ENCODE results near the gene ALOX5. TPM values are rescaled to one million over a fixed set of nuclear protein-coding genes. Genes with fewer than 3 reads are reported as not detected.

Gene ALOX5
- total RNA-seq, 1 experiment from 2014 or later: 3.4 TPM

GRCh38 chr10:45427970-45428366, 54.0 kb downstream of the ALOX5 start (continued):
- TF ChIP-seq KAT7 (CRISPR knock-in tag; IDR thresholded peaks at IDR 0.05; ENCODE audit: borderline replicate concordance): no peak

- ATAC-seq (no peak), DNase-seq (ENCODE audit: low spot score) (no peak)
- Mint-ChIP-seq H3K36me3 (no peaks in the 10 kb centered on the region), H3K27ac (no peak overlapping the region), H3K4me3 (no peak overlapping the region), H3K27me3 (ENCODE audit: low read depth) (no peaks in the 10 kb centered on the region), H3K9me3 (no peaks in the 10 kb centered on the region), H3K4me1 (peaks cover 24% of the 10 kb centered on the region)
- ChIA-PET CTCF (no interaction called here), POLR2A (no interaction called here)
- TF ChIP-seq NFYB (CRISPR knock-in tag; conservative IDR thresholded peaks at IDR 0.05; ENCODE audit: low read depth) (no peak), SMAD3 (CRISPR knock-in tag; IDR thresholded peaks at IDR 0.05; ENCODE audit: borderline replicate concordance) (no peak), ATF6 (CRISPR knock-in tag; IDR thresholded peaks at IDR 0.05) (no peak), ZNF416 (CRISPR knock-in tag; IDR thresholded peaks at IDR 0.05) (no peak), KAT7 (CRISPR knock-in tag; IDR thresholded peaks at IDR 0.05; ENCODE audit: borderline replicate concordance) (no peak), CTCF (IDR thresholded peaks at IDR 0.05) (no peak), RORB (CRISPR knock-in tag; IDR thresholded peaks at IDR 0.05) (no peak)
- TF ChIP-seq, protein P1, sequence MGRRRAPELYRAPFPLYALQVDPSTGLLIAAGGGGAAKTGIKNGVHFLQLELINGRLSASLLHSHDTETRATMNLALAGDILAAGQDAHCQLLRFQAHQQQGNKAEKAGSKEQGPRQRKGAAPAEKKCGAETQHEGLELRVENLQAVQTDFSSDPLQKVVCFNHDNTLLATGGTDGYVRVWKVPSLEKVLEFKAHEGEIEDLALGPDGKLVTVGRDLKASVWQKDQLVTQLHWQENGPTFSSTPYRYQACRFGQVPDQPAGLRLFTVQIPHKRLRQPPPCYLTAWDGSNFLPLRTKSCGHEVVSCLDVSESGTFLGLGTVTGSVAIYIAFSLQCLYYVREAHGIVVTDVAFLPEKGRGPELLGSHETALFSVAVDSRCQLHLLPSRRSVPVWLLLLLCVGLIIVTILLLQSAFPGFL (CRISPR knock-in tag; IDR thresholded peaks at IDR 0.05; ENCODE audit: borderline replicate concordance): no peak
- TF ChIP-seq, protein P2, sequence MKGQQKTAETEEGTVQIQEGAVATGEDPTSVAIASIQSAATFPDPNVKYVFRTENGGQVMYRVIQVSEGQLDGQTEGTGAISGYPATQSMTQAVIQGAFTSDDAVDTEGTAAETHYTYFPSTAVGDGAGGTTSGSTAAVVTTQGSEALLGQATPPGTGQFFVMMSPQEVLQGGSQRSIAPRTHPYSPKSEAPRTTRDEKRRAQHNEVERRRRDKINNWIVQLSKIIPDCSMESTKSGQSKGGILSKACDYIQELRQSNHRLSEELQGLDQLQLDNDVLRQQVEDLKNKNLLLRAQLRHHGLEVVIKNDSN (CRISPR knock-in tag; IDR thresholded peaks at IDR 0.05): no peak
- TF ChIP-seq, protein P3, sequence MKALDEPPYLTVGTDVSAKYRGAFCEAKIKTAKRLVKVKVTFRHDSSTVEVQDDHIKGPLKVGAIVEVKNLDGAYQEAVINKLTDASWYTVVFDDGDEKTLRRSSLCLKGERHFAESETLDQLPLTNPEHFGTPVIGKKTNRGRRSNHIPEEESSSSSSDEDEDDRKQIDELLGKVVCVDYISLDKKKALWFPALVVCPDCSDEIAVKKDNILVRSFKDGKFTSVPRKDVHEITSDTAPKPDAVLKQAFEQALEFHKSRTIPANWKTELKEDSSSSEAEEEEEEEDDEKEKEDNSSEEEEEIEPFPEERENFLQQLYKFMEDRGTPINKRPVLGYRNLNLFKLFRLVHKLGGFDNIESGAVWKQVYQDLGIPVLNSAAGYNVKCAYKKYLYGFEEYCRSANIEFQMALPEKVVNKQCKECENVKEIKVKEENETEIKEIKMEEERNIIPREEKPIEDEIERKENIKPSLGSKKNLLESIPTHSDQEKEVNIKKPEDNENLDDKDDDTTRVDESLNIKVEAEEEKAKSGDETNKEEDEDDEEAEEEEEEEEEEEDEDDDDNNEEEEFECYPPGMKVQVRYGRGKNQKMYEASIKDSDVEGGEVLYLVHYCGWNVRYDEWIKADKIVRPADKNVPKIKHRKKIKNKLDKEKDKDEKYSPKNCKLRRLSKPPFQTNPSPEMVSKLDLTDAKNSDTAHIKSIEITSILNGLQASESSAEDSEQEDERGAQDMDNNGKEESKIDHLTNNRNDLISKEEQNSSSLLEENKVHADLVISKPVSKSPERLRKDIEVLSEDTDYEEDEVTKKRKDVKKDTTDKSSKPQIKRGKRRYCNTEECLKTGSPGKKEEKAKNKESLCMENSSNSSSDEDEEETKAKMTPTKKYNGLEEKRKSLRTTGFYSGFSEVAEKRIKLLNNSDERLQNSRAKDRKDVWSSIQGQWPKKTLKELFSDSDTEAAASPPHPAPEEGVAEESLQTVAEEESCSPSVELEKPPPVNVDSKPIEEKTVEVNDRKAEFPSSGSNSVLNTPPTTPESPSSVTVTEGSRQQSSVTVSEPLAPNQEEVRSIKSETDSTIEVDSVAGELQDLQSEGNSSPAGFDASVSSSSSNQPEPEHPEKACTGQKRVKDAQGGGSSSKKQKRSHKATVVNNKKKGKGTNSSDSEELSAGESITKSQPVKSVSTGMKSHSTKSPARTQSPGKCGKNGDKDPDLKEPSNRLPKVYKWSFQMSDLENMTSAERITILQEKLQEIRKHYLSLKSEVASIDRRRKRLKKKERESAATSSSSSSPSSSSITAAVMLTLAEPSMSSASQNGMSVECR (CRISPR knock-in tag; IDR thresholded peaks at IDR 0.05; ENCODE audit: borderline replicate concordance): no peak
These were observed 54.8 kb downstream of the ALOX5 start for GRCh38 chr10:45428611-45429510.

DNA sequence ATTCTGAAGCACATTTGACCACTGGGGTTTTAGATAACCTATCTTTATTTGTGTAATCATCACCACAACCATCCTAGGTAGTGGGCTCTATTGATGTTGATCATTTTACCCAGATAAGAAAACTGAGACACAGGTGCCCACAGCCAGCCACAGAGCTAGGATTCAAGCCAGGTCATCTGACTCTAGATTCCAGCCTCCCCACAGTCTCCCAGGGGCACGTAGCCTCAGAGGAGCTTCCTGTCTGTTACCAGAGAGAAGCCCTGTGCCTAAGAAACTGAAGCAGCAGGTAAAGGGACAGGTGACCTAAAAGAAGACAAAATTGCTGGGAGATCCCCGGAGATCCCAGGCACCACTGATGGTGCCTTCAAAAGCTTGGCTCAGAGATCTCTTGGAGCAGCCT, 55.8 kb downstream of the ALOX5 start:
- POLR2A ChIA-PET: no interaction called here
- TF ChIP-seq ZNF232 (CRISPR knock-in tag; IDR thresholded peaks at IDR 0.05) (no peak), ZNF121 (CRISPR knock-in tag; IDR thresholded peaks at IDR 0.05) (no peak), MLX (CRISPR knock-in tag; IDR thresholded peaks at IDR 0.05) (no peak), CDX4 (CRISPR knock-in tag; IDR thresholded peaks at IDR 0.05; ENCODE audit: borderline replicate concordance) (no peak), TEAD1 (CRISPR knock-in tag; IDR thresholded peaks at IDR 0.05) (no peak), GABPB1 (CRISPR knock-in tag; IDR thresholded peaks at IDR 0.05) (no peak)
- TF ChIP-seq, protein P4, sequence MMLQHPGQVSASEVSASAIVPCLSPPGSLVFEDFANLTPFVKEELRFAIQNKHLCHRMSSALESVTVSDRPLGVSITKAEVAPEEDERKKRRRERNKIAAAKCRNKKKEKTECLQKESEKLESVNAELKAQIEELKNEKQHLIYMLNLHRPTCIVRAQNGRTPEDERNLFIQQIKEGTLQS (CRISPR knock-in tag; conservative IDR thresholded peaks at IDR 0.05): no peak
- TF ChIP-seq, protein P5, sequence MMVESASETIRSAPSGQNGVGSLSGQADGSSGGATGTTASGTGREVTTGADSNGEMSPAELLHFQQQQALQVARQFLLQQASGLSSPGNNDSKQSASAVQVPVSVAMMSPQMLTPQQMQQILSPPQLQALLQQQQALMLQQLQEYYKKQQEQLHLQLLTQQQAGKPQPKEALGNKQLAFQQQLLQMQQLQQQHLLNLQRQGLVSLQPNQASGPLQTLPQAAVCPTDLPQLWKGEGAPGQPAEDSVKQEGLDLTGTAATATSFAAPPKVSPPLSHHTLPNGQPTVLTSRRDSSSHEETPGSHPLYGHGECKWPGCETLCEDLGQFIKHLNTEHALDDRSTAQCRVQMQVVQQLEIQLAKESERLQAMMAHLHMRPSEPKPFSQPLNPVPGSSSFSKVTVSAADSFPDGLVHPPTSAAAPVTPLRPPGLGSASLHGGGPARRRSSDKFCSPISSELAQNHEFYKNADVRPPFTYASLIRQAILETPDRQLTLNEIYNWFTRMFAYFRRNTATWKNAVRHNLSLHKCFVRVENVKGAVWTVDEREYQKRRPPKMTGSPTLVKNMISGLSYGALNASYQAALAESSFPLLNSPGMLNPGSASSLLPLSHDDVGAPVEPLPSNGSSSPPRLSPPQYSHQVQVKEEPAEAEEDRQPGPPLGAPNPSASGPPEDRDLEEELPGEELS (CRISPR knock-in tag; IDR thresholded peaks at IDR 0.05): no peak

More for the DNA sequence above, 55.8 kb downstream of the ALOX5 start:
- no peaks in the 10 kb centered on the region for H3K9me3 Mint-ChIP-seq
- ATAC-seq: no peak
- CTCF ChIA-PET: no interaction called here
- H3K4me1 Mint-ChIP-seq: peaks cover 32% of the 10 kb centered on the region
- H3K4me3 Mint-ChIP-seq: no peak overlapping the region
- DNase-seq (ENCODE audit: low spot score): no peak
- H3K27ac Mint-ChIP-seq: no peak overlapping the region
- no peaks in the 10 kb centered on the region for H3K36me3 Mint-ChIP-seq
- no peaks in the 10 kb centered on the region for H3K27me3 Mint-ChIP-seq (ENCODE audit: low read depth)

Data from WTC11 (cell line).